ENCODE results near the gene SPAG9. TPM values are rescaled to one million over a fixed set of nuclear protein-coding genes. Genes with fewer than 3 reads are reported as not detected.

SPAG9 gene
- total RNA-seq, 4 donors from 2014 or later, result 81.2 to 99.9 (median 89.9) TPM

- TF ChIP-seq CTCF (IDR thresholded peaks at IDR 0.05), result no peak
- 53% methylated on average over 3 of the region's 3 CpGs for WGBS
- peaks cover 18 to 47% (median 38%) of the 10 kb centered on the region in 4 donors for H3K4me1 ChIP-seq
- no peak overlapping the region for H3K4me3 ChIP-seq
- H3K36me3 ChIP-seq, result no peaks in the 10 kb centered on the region
- DNase-seq (ENCODE audit: extremely low spot score), result no peak
- H3K9me3 ChIP-seq, result no peaks in the 10 kb centered on the region
- peak overlapping the region; percentile 63 to 79 (median 68) for H3K27ac ChIP-seq (replicated peaks in 1 of 4)
- H3K27me3 ChIP-seq, result no peaks in the 10 kb centered on the region
- intact Hi-C loops (cut with DNase I), result loop anchor here (5.0 kb wide), 2 partner anchors 50 to 95 kb away; partner anchors contain the start of gene NME1
These were observed 63.1 kb downstream of the SPAG9 start for GRCh38 chr17:51057534-51057933.

- intact Hi-C loops (cut with DNase I), result loop anchor here (5.0 kb wide), 2 partner anchors 50 to 95 kb away; partner anchors contain the start of gene NME1
- 11% methylated on average over 1 of the region's 1 CpG for WGBS
- Histone ChIP-seq H3K36me3 (no peaks in the 10 kb centered on the region), H3K27ac (replicated peaks in 1 of 4) (peak overlapping the region; percentile 63 to 79 (median 68)), H3K4me1 (peaks cover 18 to 47% (median 38%) of the 10 kb centered on the region in 4 donors), H3K9me3 (no peaks in the 10 kb centered on the region), H3K4me3 (no peak overlapping the region), H3K27me3 (no peaks in the 10 kb centered on the region)
- TF ChIP-seq POLR2A (IDR thresholded peaks at IDR 0.05; ENCODE audit: low read depth) (no peak), POLR2AphosphoS5 (IDR thresholded peaks at IDR 0.05) (peak in 1 of 2 donors; percentile 4), CTCF (IDR thresholded peaks at IDR 0.05) (peak; percentile 61)
- no peak for DNase-seq (ENCODE audit: extremely low spot score)
These were observed 63.7 kb downstream of the SPAG9 start for GRCh38 chr17:51056813-51057510.

- Histone ChIP-seq H3K4me3 (no peak overlapping the region), H3K4me1 (peaks cover 18 to 57% (median 37%) of the 10 kb centered on the region in 4 donors), H3K9me3 (no peaks in the 10 kb centered on the region), H3K36me3 (no peaks in the 10 kb centered on the region), H3K27ac (replicated peaks in 1 of 4) (peak overlapping the region in 1 of 4 donors; percentile 3), H3K27me3 (no peaks in the 10 kb centered on the region)
- DNase-seq (ENCODE audit: extremely low spot score), result no peak
- intact Hi-C loops (cut with DNase I), result loop anchor here (5.0 kb wide), 2 partner anchors 47 to 98 kb away; partner anchors contain the start of gene NME1
- 86% methylated on average over 4 of the region's 4 CpGs for WGBS
- no peak for TF ChIP-seq CTCF (IDR thresholded peaks at IDR 0.05)
- no peak for TF ChIP-seq POLR2A (IDR thresholded peaks at IDR 0.05; ENCODE audit: low read depth)
- no peak for TF ChIP-seq EP300 (IDR thresholded peaks at IDR 0.05)
- no peak for TF ChIP-seq POLR2AphosphoS5 (IDR thresholded peaks at IDR 0.05)
These were observed 65.9 kb downstream of the SPAG9 start for GRCh38 chr17:51054748-51055147.

- H3K4me1 ChIP-seq, result peaks cover 11 to 40% (median 28%) of the 10 kb centered on the region in 4 donors
- H3K27me3 ChIP-seq, result no peaks in the 10 kb centered on the region
- H3K9me3 ChIP-seq, result no peaks in the 10 kb centered on the region
- TF ChIP-seq POLR2AphosphoS5 (IDR thresholded peaks at IDR 0.05), result no peak
- TF ChIP-seq EP300 (IDR thresholded peaks at IDR 0.05), result no peak
- no peak for TF ChIP-seq CTCF (IDR thresholded peaks at IDR 0.05)
- TF ChIP-seq POLR2A (IDR thresholded peaks at IDR 0.05; ENCODE audit: low read depth), result no peak
- WGBS, result 91% methylated on average over 3 of the region's 3 CpGs
- no peaks in the 10 kb centered on the region for H3K36me3 ChIP-seq
- DNase-seq (ENCODE audit: extremely low spot score), result no peak
- H3K4me3 ChIP-seq, result no peak overlapping the region
- no peak overlapping the region for H3K27ac ChIP-seq (replicated peaks in 1 of 4)
- intact Hi-C loops (cut with DNase I), result no loop called here
These were observed 68.4 kb downstream of the SPAG9 start for GRCh38 chr17:51052235-51052634.
